Natural killer cell (primary cell): ENCODE results near the gene MITF. TPM values are rescaled to one million over a fixed set of nuclear protein-coding genes. Genes with fewer than 3 reads are reported as not detected.

Source experiments
- ATAC-seq, 3 donors: fragments of 150-1000 bp in 2 of 3; fragments of 200-7000 bp in 1 of 3; cut with Tn5 transposase; 1 replicate in 1 of 3; 2 replicates in 2 of 3; pipeline ENCODE4 v1.10.0; 2021; ENCODE audit warnings: mild to moderate bottlenecking in 2 of 3, moderate library complexity in 2 of 3
- DNase-seq, 2 donors: peaks; one replicate each; pipeline versions ENCODE4 v3.0.0 to v3.0.0-alpha.2; 2013 to 2021; ENCODE audit warnings: mixed read lengths in 1 of 2
- H3K27ac ChIP-seq: one replicate; pipeline ENCODE4 v1.5.1; 2013; ENCODE audit warnings: mild to moderate bottlenecking, low read length
- H3K27me3 ChIP-seq: one replicate; pipeline ENCODE4 v1.6.1; 2013; ENCODE audit warnings: low read length; ENCODE audit not compliant: control insufficient read depth, insufficient read depth
- H3K36me3 ChIP-seq: one replicate; pipeline ENCODE4 v1.6.1; 2013; ENCODE audit warnings: low read length; ENCODE audit not compliant: control insufficient read depth, insufficient read depth
- H3K4me1 ChIP-seq: one replicate; pipeline ENCODE4 v1.6.1; 2013; ENCODE audit warnings: low read length; ENCODE audit not compliant: control insufficient read depth, insufficient read depth
- H3K4me3 ChIP-seq: one replicate; pipeline ENCODE4 v1.5.1; 2013; ENCODE audit warnings: low read length
- H3K9me3 ChIP-seq: one replicate; pipeline ENCODE4 v1.6.1; 2013; ENCODE audit warnings: low read length; ENCODE audit not compliant: control insufficient read depth, insufficient read depth
- H3K27ac Mint-ChIP-seq, 2 donors: one replicate each; pipeline ENCODE4 v1.8.0; 2022; ENCODE audit warnings: mild to moderate bottlenecking in 2 of 2, mixed read lengths in 2 of 2, moderate library complexity in 1 of 2
- H3K27me3 Mint-ChIP-seq, 2 donors: one replicate each; pipeline ENCODE4 v1.8.0; 2022; ENCODE audit warnings: low read depth in 2 of 2, mixed read lengths in 2 of 2
- H3K36me3 Mint-ChIP-seq: one replicate; pipeline ENCODE4 v1.8.0; 2022; ENCODE audit warnings: mixed read lengths
- H3K4me1 Mint-ChIP-seq, 2 donors: one replicate each; pipeline ENCODE4 v1.8.0; 2022; ENCODE audit warnings: mixed read lengths in 2 of 2
- H3K4me3 Mint-ChIP-seq: one replicate; pipeline ENCODE4 v1.8.0; 2022; ENCODE audit warnings: mild to moderate bottlenecking, moderate library complexity, mixed read lengths
- H3K9me3 Mint-ChIP-seq, 2 donors: one replicate each; pipeline ENCODE4 v1.8.0; 2022; ENCODE audit warnings: mixed read lengths in 2 of 2
- WGBS: methylation state at CpG from one replicate; pipeline ENCODE4 v1.1.7; 2013; ENCODE audit warnings: missing lambda C conversion rate; ENCODE audit not compliant: insufficient coverage; 5-methylcytosine and 5-hydroxymethylcytosine counted together
- intact Hi-C: fragments of 100-400 bp; cut with micrococcal nuclease; formaldehyde crosslinking; loops from one replicate; pipeline ENCODE4 v1.14.2; 2022
- total RNA-seq, 4 donors: library from RNA; stranded (reverse); fragments of 120-200 nt in 1 of 4; gene quantifications; one replicate each; pipeline versions ENCODE4 v1.2.3 to v1.2.4, GENCODE V29; 2013 to 2022
- TF ChIP-seq, protein P1 (sequence below): fragments of 200-600 bp; IDR thresholded peaks from one replicate; pipeline ENCODE4 v1.8.0; 2022; ENCODE audit warnings: antibody characterized with exemption

The MITF gene
- total RNA-seq, 3 donors from 2014 or later (not counting 1 experiment from before 2014, with no cell fraction given): 0.23 to 1.5 (median 0.54) TPM

DNA sequence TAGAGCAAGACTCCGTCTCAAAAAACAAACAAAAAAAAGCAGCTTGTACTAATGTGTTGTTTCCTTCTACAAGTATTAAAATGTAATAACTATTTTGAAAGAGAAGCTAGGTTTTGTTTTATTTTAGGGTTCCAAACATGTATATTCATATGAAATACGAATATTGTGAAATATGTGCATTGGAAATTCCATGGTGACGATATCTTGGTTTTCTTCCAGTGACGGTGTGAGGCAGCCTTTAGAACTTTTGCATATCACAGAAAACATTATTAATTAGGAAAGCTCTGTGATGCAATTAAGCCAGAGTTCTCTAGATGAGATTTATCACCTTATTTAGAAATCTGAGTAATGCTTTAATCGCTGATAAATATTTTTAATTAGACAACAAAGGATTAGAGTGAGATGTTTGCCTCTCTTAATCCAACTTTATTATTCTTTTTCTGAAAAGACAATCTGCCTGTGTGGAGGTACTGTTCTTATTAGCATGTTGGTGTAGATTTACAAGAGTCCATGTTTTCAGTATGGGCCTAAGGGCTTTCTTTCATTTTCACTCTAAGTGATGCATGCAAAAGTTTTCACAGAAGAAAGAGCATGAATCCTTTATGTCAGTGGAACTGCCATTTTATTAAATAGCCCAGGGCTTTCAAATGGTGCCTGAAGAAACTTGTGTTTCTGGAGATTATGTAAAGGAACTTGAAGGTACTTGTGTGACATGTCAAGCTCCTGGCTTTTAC, 222.6 kb downstream of the MITF start:
- Mint-ChIP-seq H3K27ac (no peak overlapping the region), H3K9me3 (peaks cover 0 to 4% of the 10 kb centered on the region in 2 donors), H3K27me3 (no peaks in the 10 kb centered on the region), H3K4me3 (no peak overlapping the region), H3K36me3 (no peaks in the 10 kb centered on the region), H3K4me1 (no peaks in the 10 kb centered on the region)
- H3K4me3 ChIP-seq: no peak overlapping the region
- H3K36me3 ChIP-seq: no peaks in the 10 kb centered on the region
- no peaks in the 10 kb centered on the region for H3K9me3 ChIP-seq
- DNase-seq (no peak), ATAC-seq (no peak)
- 69% methylated on average over 2 of the region's 5 CpGs for WGBS
- intact Hi-C loops: no loop called here
- no peaks in the 10 kb centered on the region for H3K27me3 ChIP-seq
- H3K4me1 ChIP-seq: no peaks in the 10 kb centered on the region
- no peak overlapping the region for H3K27ac ChIP-seq
- TF ChIP-seq, protein P1, sequence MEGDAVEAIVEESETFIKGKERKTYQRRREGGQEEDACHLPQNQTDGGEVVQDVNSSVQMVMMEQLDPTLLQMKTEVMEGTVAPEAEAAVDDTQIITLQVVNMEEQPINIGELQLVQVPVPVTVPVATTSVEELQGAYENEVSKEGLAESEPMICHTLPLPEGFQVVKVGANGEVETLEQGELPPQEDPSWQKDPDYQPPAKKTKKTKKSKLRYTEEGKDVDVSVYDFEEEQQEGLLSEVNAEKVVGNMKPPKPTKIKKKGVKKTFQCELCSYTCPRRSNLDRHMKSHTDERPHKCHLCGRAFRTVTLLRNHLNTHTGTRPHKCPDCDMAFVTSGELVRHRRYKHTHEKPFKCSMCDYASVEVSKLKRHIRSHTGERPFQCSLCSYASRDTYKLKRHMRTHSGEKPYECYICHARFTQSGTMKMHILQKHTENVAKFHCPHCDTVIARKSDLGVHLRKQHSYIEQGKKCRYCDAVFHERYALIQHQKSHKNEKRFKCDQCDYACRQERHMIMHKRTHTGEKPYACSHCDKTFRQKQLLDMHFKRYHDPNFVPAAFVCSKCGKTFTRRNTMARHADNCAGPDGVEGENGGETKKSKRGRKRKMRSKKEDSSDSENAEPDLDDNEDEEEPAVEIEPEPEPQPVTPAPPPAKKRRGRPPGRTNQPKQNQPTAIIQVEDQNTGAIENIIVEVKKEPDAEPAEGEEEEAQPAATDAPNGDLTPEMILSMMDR: no peak

DNA sequence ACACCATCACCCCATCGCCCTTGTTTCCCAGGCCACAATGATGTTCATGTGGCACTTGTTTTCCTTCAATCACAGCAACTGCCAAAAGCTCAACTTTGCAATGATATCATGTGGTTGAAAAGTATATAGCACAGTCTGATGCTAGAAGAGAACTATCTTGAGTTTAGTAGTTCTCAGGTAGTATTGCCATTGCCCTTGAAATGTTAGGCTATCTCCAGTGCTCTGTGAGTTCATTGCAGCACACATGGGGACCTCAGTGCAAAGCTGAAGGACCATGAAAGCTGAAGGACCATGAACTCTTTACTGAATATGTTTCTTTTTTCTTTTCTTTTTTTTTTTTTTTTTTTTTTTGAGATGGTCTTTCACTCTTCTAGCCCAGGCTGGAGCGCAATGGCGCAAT, 224.4 kb downstream of the MITF start:
- WGBS: 83% methylated on average over 1 of the region's 3 CpGs
- DNase-seq: no peak
- ATAC-seq: no peak
- Mint-ChIP-seq H3K36me3 (no peaks in the 10 kb centered on the region), H3K4me1 (no peaks in the 10 kb centered on the region), H3K9me3 (peaks cover 0 to 3% of the 10 kb centered on the region in 2 donors), H3K27me3 (no peaks in the 10 kb centered on the region), H3K4me3 (no peak overlapping the region), H3K27ac (no peak overlapping the region)
- intact Hi-C loops: no loop called here
- TF ChIP-seq, protein P1: no peak
- Histone ChIP-seq H3K9me3 (no peaks in the 10 kb centered on the region), H3K27ac (no peak overlapping the region), H3K4me3 (no peak overlapping the region), H3K4me1 (no peaks in the 10 kb centered on the region), H3K36me3 (no peaks in the 10 kb centered on the region), H3K27me3 (no peaks in the 10 kb centered on the region)

DNA sequence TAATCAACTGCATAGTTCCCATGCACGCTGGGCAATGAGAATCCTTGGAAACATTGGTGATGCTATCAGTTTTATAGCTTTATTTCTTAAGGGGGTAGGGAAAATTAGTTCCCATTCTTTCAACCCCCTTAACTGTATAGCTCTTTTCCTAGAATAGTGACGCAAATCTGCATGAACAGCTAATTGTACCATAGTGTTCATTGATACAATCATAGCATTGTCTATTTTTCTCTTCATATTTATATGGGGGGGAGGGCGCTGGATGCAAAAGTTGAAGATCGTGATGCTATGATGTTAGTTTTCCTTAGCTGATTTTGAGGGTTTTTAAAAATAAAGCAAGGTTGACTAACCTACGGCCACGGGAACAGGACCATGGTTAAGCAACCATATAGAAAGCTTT, 227.9 kb downstream of the MITF start:
- Histone ChIP-seq H3K4me3 (no peak overlapping the region), H3K9me3 (no peaks in the 10 kb centered on the region), H3K36me3 (no peaks in the 10 kb centered on the region), H3K4me1 (no peaks in the 10 kb centered on the region), H3K27ac (no peak overlapping the region), H3K27me3 (no peaks in the 10 kb centered on the region)
- no peaks in the 10 kb centered on the region for H3K4me1 Mint-ChIP-seq
- 89% methylated on average over 5 of the region's 6 CpGs for WGBS
- intact Hi-C loops: no loop called here
- no peak for DNase-seq
- no peaks in the 10 kb centered on the region for H3K27me3 Mint-ChIP-seq
- H3K36me3 Mint-ChIP-seq: no peaks in the 10 kb centered on the region
- H3K27ac Mint-ChIP-seq: no peak overlapping the region
- H3K4me3 Mint-ChIP-seq: no peak overlapping the region
- ATAC-seq: no peak
- TF ChIP-seq, protein P1: no peak
- peaks cover 0 to 2% of the 10 kb centered on the region in 2 donors for H3K9me3 Mint-ChIP-seq

- 70% methylated on average over 4 of the region's 5 CpGs for WGBS
- H3K27ac Mint-ChIP-seq: no peak overlapping the region
Measured at GRCh38 chr3:69970827-69971226, 231.6 kb downstream of the MITF start.

More at GRCh38 chr3:69970827-69971226, 231.6 kb downstream of the MITF start:
- no peak for DNase-seq
- no peak overlapping the region for H3K27ac ChIP-seq
- H3K4me3 ChIP-seq: no peak overlapping the region
- no peaks in the 10 kb centered on the region for H3K4me1 ChIP-seq
- TF ChIP-seq, protein P1: no peak
- no peaks in the 10 kb centered on the region for H3K9me3 ChIP-seq
- no peaks in the 10 kb centered on the region for H3K4me1 Mint-ChIP-seq
- no peak for ATAC-seq
- peaks cover 2 to 3% of the 10 kb centered on the region in 2 donors for H3K9me3 Mint-ChIP-seq
- H3K27me3 ChIP-seq: no peaks in the 10 kb centered on the region
- no peaks in the 10 kb centered on the region for H3K27me3 Mint-ChIP-seq
- no peak overlapping the region for H3K4me3 Mint-ChIP-seq
- H3K36me3 ChIP-seq: no peaks in the 10 kb centered on the region
- no peaks in the 10 kb centered on the region for H3K36me3 Mint-ChIP-seq
- intact Hi-C loops: no loop called here
